GM12891 (cell line): ENCODE measurements around the gene AGFG2.
"Not testable (repeated sequence)": the region's sequence is repeated elsewhere in the genome, so short reads cannot be mapped to it uniquely, and the experiment has no call there.

Source experiments
- DNase-seq: peaks from one replicate; pipeline ENCODE4 v3.0.0; 2011; ENCODE audit warnings: low spot score; ENCODE audit not compliant: insufficient read length
- FAIRE-seq: peaks from 2 replicates; lab custom pipeline; 2011; peaks lifted over from hg19 to GRCh38; lab: Jason Lieb, UNC
- PAX5 ChIP-seq: IDR thresholded peaks from 2 replicates; pipeline ENCODE4 v1.6.1; 2011; ENCODE audit warnings: low read length, moderate library complexity, mild to moderate bottlenecking; ENCODE audit not compliant: insufficient read depth, severe bottlenecking
- POLR2A ChIP-seq: IDR thresholded peaks from 2 replicates; pipeline ENCODE4 v1.6.1; 2011; ENCODE audit warnings: low read depth, low read length, control low read depth
- POLR2AphosphoS5 ChIP-seq: IDR thresholded peaks from 2 replicates; pipeline ENCODE4 v1.6.1; 2011; ENCODE audit warnings: low read depth, low read length, control low read depth
- POU2F2 ChIP-seq: IDR thresholded peaks from 2 replicates; pipeline ENCODE4 v1.6.1; 2011; ENCODE audit warnings: low read depth, mild to moderate bottlenecking, control low read depth, low read length, moderate library complexity
- SPI1 ChIP-seq: IDR thresholded peaks from 2 replicates; pipeline ENCODE4 v1.6.1; 2011; ENCODE audit warnings: low read depth, low read length, control low read depth
- TAF1 ChIP-seq: IDR thresholded peaks from 2 replicates; pipeline ENCODE4 v1.6.1; 2011; ENCODE audit warnings: low read depth, low read length, control low read depth

The AGFG2 gene

DNA sequence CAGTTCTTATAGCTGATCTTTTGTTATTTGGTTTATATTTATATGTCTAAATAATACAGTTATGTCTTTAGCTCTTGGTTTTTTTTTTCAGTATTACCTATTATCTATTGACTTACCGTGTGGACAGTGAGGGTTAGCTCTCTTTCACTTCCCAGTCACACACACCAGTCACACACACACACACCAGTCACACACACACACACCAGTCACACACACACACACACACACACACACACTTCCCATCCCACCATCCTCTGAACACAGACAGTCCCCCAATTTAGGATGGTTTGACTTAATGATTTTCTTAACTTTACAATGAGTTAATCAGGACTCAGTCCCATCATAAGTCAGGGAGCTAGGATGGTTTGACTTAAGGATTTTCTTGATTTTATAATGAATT, 18.9 kb upstream of the AGFG2 start:
- FAIRE-seq (no peak), DNase-seq (no peak)
- TF ChIP-seq TAF1 (no peak), POLR2A (no peak), SPI1 (no peak), POU2F2 (no peak)

DNA sequence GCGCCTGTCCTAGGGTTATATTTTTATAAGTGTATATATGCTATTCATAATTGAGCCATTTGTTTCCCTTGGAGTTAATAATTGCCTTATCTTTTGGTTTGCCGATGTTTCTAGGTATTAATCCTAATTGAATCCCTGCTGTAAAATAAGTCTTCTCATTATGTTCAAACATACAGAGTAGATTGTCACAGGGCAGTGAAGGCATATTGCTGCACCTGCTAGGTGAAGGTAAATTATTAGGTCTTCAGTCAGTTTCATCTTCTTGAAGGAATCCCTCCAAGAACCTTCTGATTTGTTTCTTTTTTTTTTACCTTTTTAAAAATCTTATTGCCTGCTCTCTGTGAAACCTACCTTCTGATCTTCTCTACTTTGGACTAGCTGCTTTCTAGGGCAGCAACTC, 17.9 kb upstream of the AGFG2 start:
- FAIRE-seq (no peak), DNase-seq (no peak)
- TF ChIP-seq SPI1, result no peak

DNA sequence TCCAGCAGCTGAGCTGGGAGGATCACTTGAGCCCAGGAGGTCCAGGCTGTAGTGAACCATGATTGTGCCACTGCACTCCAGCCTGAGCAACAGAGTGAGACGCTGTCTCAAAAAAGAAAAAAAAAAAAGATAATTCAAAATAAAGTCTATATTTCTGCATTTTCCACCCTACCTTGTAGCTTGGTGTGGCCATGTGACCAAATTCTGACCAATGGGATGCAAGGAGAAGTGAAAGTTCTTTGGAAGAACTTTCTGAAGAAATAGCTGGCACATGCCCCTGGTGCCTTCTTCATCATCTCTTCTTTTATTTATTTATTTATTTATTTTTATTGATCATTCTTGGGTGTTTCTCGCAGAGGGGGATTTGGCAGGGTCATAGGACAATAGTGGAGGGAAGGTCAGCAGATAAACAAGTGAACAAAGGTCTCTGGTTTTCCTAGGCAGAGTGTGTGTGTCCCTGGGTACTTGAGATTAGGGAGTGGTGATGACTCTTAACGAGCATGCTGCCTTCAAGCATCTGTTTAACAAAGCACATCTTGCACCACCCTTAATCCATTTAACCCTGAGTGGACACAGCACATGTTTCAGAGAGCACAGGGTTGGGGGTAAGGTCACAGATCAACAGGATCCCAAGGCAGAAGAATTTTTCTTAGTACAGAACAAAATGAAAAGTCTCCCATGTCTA, 17.0 kb upstream of the AGFG2 start:
- DNase-seq, FAIRE-seq: not testable (repeated sequence)
- peak; percentile 55 for TF ChIP-seq SPI1

DNA sequence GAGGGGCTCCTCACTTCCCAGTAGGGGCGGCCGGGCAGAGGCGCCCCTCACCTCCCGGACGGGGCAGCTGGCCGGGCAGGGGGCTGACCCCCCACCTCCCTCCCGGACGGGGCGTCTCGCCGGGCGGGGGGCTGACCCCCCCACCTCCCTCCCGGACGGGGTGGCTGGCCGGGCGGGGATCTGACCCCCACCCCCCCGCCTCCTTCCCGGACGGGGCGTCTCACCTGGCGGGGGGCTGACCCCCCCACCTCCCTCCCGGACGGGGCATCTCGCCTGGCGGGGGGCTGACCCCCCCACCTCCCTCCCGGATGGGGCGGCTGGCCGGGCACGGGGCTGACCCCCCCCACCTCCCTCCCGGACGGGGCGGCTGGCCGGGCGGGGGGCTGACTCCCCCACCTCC, 15.8 kb upstream of the AGFG2 start:
- FAIRE-seq, DNase-seq: not testable (repeated sequence)

DNA sequence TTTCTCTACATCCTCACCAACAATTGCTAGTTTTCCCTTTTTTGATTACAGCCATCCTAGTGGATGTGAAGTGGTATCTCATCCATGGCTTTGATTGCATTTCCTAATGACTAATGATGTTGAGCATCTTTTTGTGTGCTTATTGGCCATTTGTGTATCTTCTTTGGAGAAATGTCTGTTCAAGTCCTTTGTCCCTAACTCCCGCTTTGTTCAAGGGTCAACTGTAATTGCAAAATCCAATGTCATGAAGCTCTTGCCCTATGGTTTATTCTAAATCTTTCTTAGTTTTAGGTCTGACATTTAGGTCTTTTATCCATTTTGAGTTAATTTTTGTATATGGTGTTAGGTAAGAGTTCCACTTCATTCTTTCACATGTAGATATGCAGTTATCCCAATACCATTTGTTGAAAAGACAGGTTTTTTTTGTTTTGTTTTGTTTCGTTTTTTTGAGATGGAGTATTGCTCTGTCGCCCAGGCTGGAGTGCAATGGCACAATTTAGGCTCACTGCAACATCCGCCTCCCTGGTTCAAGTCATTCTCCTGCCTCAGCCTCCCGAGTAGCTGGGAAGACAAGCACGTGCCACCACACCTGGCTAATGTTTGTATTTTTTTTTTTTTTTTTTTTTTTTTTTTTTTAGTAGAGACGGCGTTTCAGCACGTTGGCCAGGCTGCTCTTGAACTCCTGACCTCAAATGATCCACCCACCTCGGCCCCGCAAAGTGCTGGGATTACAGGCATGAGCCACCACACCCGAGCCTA, 10.7 kb upstream of the AGFG2 start:
- not testable (repeated sequence) for FAIRE-seq, DNase-seq

DNA sequence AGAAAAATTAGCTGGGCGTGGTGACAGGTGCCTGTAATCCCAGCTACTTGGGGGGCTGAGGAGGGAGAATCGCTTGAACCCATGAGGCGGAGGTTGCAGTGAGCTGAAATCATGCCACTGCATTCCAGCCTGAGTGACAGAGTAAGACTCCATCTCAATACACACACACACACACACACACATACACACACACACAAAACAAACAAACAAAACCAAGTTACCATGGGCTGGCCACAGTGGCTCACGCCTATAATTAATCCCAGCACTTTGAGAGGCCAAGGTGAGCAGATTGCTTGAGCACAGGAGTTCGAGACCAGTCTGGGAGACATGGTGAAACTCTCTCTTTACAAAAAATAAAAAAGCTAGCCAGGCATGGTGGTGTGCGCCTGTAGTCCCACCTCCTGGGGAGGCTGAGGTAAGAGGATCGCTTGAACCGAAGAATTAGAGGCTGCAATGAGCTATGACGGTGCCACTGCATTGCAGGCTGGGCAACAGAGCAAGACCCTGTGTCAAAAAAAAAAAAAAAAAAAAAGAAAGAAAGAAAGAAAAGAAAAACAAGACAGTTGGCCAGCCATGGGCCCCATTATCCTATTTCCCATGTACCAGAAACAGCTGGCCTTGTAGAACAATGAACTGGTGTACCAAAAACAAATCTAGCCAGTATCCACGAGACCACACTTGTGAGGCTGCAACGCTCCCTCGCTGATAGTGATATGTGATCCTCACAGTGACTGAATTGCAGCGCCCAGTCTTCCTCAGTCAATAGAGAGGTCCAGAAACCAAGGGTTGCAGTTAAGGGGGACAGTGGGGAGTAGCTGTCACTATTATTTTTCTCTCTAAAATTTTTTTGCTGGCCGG, 6.6 kb upstream of the AGFG2 start:
- TF ChIP-seq SPI1, result no peak
- no peak for TF ChIP-seq POU2F2
- no peak for TF ChIP-seq POLR2AphosphoS5
- TF ChIP-seq PAX5, result no peak
- no peak for TF ChIP-seq TAF1
- no peak for TF ChIP-seq POLR2A
- no peak for DNase-seq
- FAIRE-seq, result no peak

DNA sequence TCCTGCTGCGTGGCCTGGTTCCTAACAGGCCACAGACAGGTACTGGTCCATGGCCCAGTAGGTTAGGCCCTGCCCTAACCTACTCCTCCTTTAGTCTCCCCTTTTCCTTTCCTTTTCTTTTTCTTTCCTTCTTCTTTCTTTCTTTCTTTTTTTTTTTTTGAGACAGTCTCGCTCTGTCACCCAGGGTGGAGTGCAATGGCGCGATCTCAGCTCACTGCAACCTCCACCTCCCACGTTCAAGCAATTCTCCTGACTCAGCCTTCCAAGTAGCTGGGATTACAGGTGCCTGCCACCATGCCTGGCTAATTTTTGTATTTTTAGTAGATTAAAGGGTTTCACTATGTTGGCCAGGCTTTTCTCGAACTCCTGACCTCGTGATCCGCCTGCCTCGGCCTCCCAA, 3.0 kb upstream of the AGFG2 start:
- not testable (repeated sequence) for DNase-seq, FAIRE-seq

DNA sequence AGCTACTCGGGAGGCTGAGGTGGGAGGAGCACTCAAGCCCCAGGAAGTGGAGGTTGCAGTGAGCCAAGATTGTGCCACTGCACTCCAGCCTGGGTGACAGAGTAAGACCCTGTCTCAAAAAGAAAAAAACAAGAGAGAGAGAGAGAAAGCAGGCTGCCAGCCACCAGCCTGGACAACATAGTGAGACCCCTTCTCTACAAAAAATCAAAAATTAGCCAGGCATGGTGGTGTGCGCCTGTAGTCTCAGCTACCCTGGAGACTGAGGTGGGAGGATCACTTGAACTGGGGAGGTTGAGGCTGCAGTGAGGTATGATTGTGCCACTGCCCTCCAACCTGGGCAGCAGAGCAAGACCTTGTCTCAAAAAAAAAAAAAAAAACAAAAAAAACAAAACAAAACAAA, 2.3 kb upstream of the AGFG2 start:
- FAIRE-seq, DNase-seq: not testable (repeated sequence)

DNA sequence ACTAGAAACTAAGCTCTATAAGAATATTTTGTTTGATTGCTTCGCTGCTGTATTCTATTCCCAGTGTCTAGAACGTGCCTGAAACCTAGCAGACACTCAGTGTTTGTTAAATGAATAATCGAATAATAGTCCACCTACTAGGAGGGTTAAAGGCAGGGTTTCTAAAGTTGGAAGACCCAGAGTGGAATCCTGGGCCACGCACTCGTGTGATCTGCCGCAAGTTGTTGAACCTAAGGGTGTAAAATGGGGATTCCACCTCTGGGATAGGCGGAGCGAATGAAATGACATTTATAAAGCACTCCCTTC, 702 bp upstream of the AGFG2 start:
- TF ChIP-seq POLR2A (no peak), POU2F2 (no peak), POLR2AphosphoS5 (no peak)
- no peak for DNase-seq
- no peak for FAIRE-seq

DNA sequence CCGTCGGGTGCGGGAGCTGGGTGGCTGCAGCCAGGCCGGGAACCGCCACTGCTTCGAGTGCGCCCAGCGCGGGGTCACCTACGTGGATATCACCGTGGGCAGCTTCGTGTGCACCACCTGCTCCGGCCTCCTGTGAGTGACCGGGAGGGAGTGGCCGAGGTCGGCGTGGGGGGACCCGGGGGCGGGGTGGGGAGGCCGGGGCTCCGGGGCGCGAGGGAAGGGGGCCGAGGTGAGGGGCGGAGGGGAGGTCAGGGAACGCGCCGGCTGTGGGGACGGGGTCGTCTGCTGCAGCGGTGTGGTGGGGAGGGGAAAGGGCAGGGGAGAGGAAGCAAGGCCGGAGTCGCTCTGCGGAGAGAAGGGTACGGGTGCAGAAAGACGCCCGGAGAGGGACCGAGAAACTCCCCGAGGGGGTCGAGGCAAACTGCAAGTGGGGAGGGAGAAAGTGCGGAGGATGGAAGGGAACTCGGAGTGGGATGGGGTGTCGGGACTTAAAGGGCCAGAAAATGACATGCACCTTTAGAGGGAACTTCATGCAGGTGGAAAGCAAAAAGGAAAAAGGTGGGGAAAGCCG, 518 bp downstream of the AGFG2 start:
- no peak for TF ChIP-seq PAX5
- TF ChIP-seq POU2F2, result no peak
- no peak for TF ChIP-seq TAF1
- no peak for TF ChIP-seq SPI1
- TF ChIP-seq POLR2AphosphoS5, result no peak
- no peak for TF ChIP-seq POLR2A
- DNase-seq, result no peak
- no peak for FAIRE-seq

DNA sequence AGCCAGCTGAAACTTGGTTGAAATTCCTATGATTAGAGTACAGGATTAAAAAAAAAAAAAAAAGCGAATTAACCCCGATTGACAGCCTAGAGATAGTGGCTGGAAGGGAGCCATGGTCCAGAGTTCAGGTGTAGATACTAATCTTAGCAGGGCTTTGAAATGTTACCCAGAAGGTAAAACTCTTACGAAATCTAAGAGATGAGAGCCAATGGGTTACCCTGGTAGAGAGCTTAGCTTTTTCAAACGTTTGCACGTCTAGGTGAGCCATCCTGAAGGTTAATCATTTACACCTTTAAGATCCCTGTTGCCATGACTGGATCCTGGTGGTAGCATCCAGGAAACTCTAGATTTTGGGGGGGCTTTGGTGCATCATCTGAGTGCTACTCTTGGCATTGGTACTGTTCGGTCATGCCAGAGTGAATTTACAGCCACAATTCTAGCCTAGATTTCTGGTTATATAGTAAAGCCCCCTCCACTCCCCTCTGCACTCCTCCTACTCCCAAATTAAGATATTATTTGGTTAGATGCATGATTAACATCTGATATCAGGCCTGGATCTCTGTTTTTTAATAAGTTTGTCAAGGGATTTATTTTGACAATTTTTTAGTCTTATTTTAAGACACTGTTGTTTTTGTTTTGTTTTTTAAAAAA, 1.2 kb downstream of the AGFG2 start:
- DNase-seq (no peak), FAIRE-seq (no peak)
- TF ChIP-seq SPI1 (no peak), TAF1 (no peak), POLR2A (no peak), PAX5 (no peak), POLR2AphosphoS5 (no peak), POU2F2 (no peak)

DNA sequence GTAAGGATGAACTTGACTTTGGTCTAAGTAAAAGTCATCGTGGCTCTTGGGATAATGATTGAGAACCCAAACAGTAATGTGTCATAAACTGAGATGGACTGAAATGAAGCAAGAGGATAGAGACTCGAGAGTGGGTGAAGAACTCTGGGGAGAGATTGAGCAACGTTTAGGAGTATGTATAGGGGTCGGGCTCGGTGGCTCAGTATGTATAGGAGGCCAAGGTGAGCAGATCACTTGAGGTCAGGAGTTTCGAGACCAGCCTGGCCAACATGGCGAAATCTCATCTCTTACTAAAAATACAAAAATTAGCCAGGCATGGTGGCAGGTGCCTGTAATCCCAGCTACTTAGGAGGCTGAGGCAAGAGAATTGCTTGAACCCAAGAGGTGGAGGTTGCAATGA, 2.3 kb downstream of the AGFG2 start:
- DNase-seq, FAIRE-seq: not testable (repeated sequence)
